GM10266 (cell line): ENCODE results near the gene GAD2.

Source experiments
- DNase-seq: peaks from one replicate; pipeline ENCODE4 v3.0.0; 2012; ENCODE audit errors: extremely low spot score
- CTCF ChIP-seq: IDR thresholded peaks from 2 replicates; pipeline ENCODE4 v1.5.1; 2012; ENCODE audit warnings: mild to moderate bottlenecking, low read depth; ENCODE audit not compliant: control insufficient read depth, insufficient read depth; ENCODE audit errors: missing control alignments

GAD2 gene

DNA sequence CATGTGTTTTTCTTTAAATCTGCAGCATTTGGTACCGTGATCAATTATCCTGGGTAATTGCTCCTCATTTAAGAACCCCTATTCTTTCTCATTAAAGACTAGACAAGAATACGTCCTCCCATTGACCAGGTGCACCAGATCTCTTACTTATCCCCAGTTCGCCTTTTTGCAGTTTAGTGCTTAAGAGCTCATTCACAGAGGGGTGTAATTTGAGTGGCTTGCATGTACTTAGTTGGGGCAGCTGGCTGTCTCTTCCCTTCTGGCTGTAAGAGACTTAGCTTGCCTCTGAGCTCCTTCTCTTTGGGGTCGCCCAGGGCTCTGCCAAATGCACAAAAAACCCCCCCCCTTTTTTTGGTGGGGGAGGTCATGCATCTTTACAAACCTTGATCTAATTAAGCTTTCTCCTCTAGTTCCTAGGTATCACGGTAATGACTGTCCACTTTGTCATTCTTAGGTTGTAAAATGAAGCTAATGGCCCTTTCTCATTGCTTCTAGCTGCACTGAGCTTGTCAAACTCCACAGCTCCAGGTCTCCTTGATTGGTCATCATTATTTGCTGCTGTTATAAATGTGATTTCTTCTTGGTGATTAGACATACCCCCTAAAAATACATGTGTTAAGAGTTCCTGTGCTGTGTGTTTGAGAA is 26.3 kb downstream of the GAD2 start:
- no peak for DNase-seq
- no peak for TF ChIP-seq CTCF

DNA sequence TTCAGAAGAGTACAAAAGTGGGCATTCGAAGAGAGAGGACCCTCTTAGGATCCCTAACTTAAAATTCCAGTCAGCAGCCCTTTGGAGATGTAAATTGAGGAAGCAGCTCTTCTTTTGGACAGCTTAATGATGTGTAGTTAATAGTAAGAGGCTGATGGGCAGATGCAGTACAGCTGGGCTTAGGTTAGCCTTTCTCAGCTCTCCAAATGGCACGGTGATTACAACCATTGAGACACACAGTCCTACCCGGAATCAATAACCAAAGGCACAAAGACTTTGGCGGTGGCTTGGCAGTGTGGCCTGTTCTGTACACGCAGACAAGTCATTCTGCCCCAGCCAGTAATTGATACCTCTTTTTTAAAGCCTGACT is 26.8 kb downstream of the GAD2 start:
- DNase-seq: no peak
- no peak for TF ChIP-seq CTCF

GRCh38 chr10:26249681-26250080 is 33.1 kb downstream of the GAD2 start:
- no peak for DNase-seq
- TF ChIP-seq CTCF: no peak

- TF ChIP-seq CTCF: no peak
- no peak for DNase-seq
These were observed 35.4 kb downstream of the GAD2 start for GRCh38 chr10:26251925-26252324.

DNA sequence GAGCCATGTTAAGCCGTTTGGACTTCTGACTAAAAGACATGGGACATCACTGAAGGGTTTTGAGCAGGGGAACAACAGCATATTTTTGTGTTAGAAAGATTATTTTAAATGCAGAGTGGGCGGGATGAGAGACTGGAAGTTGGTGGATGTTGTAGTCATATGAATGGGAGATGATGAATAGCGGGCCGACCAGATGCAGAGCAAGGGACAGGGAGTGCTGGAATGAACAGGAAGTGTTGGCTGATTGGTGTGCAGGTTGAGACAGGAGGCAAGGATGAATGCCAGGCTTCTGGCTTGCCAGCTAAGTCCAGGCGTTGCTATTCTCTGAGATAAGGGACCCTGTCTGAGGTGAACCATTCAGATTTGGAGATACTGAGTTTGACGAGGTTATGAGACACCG is 38.0 kb downstream of the GAD2 start:
- DNase-seq: no peak
- no peak for TF ChIP-seq CTCF

GRCh38 chr10:26259341-26259740 is 42.8 kb downstream of the GAD2 start:
- no peak for DNase-seq
- no peak for TF ChIP-seq CTCF

DNA sequence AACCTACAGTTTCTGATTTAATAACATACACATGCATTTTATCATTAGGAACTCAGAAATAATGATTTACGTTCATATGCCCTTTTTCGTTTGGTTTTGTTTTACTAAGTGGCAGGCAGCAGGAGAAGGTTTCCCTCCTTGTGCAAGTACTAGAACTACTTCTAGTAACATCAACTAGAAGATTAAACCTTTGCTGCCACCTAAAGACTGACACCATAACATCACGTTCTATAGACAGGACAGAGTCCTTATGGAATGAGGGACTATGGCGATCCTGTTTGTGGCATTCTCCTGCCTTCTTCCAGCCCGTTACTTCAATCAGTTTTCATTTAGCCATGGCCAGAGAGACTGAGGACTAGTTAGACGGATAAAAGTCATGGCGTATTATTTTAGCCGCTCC is 53.2 kb downstream of the GAD2 start:
- peak; percentile 14 for DNase-seq
- peak; percentile 35 for TF ChIP-seq CTCF
